Erythroblast (primary cell): ENCODE data around the gene ESYT3.
"Not testable (repeated sequence)": the region's sequence is repeated elsewhere in the genome, so short reads cannot be mapped to it uniquely, and the experiment has no call there.

Experiments used
- DNase-seq, 2 experiments: peaks; one replicate each; lab custom pipeline; 2025; lab: John Stamatoyannopoulos, UW
- GATA1 ChIP-seq: IDR thresholded peaks from 2 replicates; pipeline ENCODE4 v1.6.1; 2011; ENCODE audit warnings: low read depth, mild to moderate bottlenecking, control low read depth, low read length, moderate library complexity
- POLR2A ChIP-seq: IDR thresholded peaks from 2 replicates; pipeline ENCODE4 v1.6.1; 2011; ENCODE audit warnings: mild to moderate bottlenecking, low read length

The ESYT3 gene

GRCh38 chr3:138424323-138424722 lies 10.1 kb upstream of the ESYT3 start:
- TF ChIP-seq POLR2A (no peak), GATA1 (no peak)
- DNase-seq = no peak

GRCh38 chr3:138426211-138426610 lies 8.2 kb upstream of the ESYT3 start:
- DNase-seq = peak in 1 of 2 experiments; percentile 14
- no peak for TF ChIP-seq POLR2A
- no peak for TF ChIP-seq GATA1

- not testable (repeated sequence) for DNase-seq
Observed at GRCh38 chr3:138426754-138427153, 7.7 kb upstream of the ESYT3 start.

- no peak for TF ChIP-seq POLR2A
- TF ChIP-seq GATA1 = no peak
- DNase-seq = peak in 1 of 2 experiments; percentile 6
Observed at GRCh38 chr3:138429665-138430064, 4.8 kb upstream of the ESYT3 start.

GRCh38 chr3:138432576-138433240 lies 1.7 kb upstream of the ESYT3 start:
- no peak for TF ChIP-seq POLR2A
- DNase-seq = no peak

GRCh38 chr3:138433892-138434275 lies 532 bp upstream of the ESYT3 start:
- DNase-seq = no peak
- TF ChIP-seq GATA1 (no peak), POLR2A (no peak)

- no peak for DNase-seq
- TF ChIP-seq POLR2A = no peak
- TF ChIP-seq GATA1 = no peak
Observed at GRCh38 chr3:138434875-138435772, 708 bp downstream of the ESYT3 start.

GRCh38 chr3:138435840-138436239 lies 1.4 kb downstream of the ESYT3 start:
- TF ChIP-seq POLR2A (no peak), GATA1 (no peak)
- no peak for DNase-seq

GRCh38 chr3:138437281-138437680 lies 2.9 kb downstream of the ESYT3 start:
- DNase-seq = no peak
- TF ChIP-seq GATA1 (no peak), POLR2A (no peak)

- TF ChIP-seq GATA1 (no peak), POLR2A (no peak)
Observed at GRCh38 chr3:138438896-138439295, 4.5 kb downstream of the ESYT3 start.

GRCh38 chr3:138439646-138440045 lies 5.2 kb downstream of the ESYT3 start:
- no peak for DNase-seq
- TF ChIP-seq GATA1 (no peak), POLR2A (no peak)

More at GRCh38 chr3:138438896-138439295, 4.5 kb downstream of the ESYT3 start:
- no peak for DNase-seq

- no peak for TF ChIP-seq GATA1
- TF ChIP-seq POLR2A = no peak
- DNase-seq = no peak
Observed at GRCh38 chr3:138440121-138440521, 5.7 kb downstream of the ESYT3 start.

- TF ChIP-seq POLR2A = no peak
- TF ChIP-seq GATA1 = no peak
- DNase-seq = no peak
Observed at GRCh38 chr3:138440596-138440995, 6.2 kb downstream of the ESYT3 start.

- TF ChIP-seq GATA1 (no peak), POLR2A (no peak)
- DNase-seq = no peak
Observed at GRCh38 chr3:138441256-138441655, 6.8 kb downstream of the ESYT3 start.

GRCh38 chr3:138441742-138442141 lies 7.3 kb downstream of the ESYT3 start:
- DNase-seq = no peak

More at GRCh38 chr3:138441742-138442141, 7.3 kb downstream of the ESYT3 start:
- TF ChIP-seq GATA1 (no peak), POLR2A (no peak)
